LNCAP (cell line): ENCODE data around the gene LRRFIP1.

ENCODE experiments used
- TF ChIP-seq, protein P1 (sequence below): fragments of 450-650 bp; IDR thresholded peaks from 2 replicates; pipeline ENCODE4 v1.5.1; 2017; ENCODE audit warnings: mild to moderate bottlenecking

The LRRFIP1 gene

DNA sequence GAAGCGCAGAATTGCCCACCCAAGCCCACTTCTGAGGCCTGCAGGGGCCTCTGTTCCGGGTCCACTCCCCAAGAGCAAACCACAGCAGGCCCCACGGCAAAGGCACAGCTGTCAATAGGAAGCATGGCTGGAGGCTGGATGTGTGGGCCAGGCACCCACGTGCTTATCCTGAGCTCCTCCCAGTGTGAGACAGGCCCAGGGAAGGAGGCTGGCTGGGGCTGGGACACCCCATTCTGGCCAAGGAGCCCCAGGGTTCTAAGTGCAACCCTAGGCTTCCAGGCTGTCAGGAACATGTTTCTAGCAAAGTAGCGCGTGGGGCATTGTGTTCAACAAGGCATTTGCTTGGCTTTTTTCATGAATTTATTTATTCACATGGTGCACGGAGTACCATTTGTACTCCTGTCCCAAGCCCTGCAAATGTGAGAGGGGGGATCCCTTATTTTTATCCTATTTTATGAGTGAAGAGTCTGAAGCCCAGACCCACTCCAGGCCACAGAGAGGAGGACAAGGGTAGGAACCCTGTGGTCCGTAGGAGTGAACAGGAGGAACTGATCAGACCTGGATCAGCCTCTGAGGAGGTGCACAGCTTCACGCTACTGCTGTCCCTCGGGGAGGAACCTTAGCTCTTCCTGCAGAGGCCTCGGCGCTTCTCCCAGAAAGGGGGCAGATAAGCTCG lies 30.7 kb upstream of the LRRFIP1 start:
- TF ChIP-seq, protein P1, sequence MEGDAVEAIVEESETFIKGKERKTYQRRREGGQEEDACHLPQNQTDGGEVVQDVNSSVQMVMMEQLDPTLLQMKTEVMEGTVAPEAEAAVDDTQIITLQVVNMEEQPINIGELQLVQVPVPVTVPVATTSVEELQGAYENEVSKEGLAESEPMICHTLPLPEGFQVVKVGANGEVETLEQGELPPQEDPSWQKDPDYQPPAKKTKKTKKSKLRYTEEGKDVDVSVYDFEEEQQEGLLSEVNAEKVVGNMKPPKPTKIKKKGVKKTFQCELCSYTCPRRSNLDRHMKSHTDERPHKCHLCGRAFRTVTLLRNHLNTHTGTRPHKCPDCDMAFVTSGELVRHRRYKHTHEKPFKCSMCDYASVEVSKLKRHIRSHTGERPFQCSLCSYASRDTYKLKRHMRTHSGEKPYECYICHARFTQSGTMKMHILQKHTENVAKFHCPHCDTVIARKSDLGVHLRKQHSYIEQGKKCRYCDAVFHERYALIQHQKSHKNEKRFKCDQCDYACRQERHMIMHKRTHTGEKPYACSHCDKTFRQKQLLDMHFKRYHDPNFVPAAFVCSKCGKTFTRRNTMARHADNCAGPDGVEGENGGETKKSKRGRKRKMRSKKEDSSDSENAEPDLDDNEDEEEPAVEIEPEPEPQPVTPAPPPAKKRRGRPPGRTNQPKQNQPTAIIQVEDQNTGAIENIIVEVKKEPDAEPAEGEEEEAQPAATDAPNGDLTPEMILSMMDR, result no peak

DNA sequence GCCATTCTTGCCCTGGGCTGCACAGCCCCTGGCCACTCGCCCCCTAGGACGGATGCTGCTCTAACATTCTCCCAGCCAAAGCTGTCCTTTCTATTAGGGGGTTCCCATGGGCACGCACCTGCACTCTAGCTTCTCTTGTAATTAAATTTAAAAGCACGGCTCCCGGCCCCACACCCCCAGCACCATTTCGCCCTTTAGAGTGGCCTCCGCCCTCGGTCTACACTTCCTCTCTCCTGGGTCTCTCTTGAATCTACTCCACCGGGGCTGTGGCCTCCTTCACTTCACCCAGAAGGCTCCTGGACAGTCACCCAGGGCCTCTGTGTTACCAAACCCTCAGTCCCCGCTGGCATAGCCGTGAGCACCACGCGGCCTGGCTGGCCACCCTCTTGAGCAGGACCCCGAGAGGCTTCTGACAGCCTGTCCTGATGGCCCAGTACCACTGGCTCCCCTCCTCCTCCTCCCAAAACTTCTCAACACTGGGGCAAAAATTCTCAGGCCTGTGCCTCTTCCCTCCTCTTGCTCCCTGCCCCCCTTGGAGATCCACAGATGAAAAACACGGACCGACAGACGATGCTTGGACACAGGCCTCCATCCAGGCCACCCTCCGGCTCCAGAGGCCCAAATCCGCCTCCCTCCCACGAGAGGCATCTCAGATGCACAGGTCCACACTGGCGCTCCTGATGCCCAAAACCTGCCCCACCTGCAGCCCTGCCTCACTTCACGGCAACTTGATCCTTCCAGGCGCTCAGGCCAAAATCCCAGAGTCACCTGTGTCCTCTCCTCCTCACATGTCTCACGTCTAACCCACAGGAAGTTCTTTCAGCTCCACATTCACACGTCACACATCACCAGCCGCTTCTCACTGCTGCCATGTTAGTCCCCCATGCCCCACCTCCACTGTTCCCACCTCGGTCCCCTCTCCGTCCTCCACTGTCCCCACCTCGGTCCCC lies 29.9 kb upstream of the LRRFIP1 start:
- TF ChIP-seq, protein P1, result no peak

DNA sequence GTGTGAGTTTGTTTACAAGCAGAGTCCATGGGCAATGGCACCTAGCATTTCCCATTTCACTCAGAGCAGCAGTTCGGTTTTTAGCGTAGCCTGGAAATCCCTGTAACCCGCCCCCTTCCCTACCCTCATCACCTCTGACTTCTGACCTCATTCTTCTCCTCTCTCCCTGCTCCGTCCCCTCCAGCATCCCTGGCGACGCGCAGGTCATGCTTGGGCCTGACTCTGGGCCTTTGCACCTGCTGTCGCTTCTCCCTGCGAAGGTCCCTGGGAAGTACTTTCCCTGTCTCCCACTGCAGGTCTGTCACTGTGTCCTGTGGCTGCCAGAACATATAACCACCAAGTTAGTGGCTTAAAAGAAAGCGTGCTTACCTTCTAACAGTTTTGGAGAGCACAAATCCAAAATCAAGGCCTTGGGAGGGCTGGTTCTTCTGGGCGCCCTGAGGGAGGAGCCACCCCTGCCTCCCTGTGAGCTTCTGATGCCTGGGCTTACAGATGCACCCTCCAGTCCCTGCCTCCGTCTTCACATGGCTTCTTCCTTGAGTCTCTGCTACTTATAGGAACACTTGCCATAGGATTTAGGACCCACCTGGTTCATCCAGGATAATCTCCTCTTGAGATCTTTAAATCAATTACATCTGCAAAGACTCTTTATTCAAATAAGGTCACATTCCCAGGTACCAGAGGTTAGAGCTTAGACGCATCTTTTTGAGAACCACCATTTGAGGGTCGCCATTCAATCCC lies 28.7 kb upstream of the LRRFIP1 start:
- TF ChIP-seq, protein P1, result no peak

DNA sequence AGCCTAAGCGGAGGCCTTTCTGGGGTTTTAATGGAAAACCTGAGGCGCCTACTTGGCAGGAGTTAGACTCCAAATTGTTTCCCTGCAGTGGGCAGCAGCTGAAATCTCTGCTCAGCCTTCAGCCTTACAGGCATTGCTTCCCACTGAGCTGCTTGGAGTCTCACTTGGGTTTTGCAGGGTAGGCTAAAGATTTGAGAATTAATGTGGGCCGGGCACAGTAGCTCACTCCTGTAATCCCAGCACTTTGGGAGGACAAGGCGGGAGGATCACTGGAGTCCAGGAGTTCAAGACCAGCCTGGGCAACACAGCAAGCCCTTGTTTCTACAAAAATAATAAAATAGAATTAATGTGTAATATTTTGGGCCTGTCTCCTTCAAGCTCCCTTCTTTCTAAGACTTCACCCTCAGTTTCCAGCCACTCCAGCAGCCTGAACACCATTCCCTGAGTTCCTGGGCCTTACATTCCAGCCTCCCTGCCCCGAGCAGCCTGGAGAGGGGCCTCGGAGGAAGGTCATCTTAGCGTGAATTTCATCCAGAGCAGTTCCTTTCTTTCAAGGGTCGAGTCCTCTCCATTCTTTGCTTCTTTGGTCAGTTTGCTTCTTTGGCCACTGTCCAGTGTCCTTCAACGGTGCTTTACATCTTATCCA lies 27.8 kb upstream of the LRRFIP1 start:
- TF ChIP-seq, protein P1, result no peak

DNA sequence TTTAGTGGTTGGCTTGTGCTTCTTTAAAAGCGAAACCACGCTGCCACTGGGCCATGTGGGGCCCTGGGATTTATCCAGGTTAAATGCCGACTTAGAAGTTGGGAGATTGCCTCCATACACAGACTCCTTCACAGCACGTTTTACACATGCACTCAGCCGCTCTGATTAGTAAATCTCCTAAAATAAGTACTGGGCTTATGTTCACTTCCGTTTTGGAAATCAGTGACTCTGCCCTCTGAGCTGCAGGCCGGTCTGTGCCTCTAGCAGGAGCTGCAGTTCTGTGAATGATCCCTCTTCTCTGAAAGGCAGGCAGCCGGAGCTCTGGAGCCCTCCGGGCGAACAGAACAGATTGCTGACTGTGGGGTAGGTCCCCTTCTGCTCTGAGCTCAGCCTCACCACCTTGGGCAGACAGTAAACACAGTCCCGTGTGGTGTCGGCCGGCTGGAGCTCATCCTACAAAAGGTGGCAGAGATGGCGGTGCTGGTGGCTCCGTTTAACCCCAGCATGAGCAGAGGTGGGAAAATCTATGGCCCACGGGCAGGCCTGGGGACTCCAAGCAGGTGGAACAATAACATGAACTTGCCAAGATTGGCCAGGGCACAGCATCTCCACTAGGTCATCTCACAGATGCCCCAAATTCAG lies 27.1 kb upstream of the LRRFIP1 start:
- TF ChIP-seq, protein P1, result no peak

DNA sequence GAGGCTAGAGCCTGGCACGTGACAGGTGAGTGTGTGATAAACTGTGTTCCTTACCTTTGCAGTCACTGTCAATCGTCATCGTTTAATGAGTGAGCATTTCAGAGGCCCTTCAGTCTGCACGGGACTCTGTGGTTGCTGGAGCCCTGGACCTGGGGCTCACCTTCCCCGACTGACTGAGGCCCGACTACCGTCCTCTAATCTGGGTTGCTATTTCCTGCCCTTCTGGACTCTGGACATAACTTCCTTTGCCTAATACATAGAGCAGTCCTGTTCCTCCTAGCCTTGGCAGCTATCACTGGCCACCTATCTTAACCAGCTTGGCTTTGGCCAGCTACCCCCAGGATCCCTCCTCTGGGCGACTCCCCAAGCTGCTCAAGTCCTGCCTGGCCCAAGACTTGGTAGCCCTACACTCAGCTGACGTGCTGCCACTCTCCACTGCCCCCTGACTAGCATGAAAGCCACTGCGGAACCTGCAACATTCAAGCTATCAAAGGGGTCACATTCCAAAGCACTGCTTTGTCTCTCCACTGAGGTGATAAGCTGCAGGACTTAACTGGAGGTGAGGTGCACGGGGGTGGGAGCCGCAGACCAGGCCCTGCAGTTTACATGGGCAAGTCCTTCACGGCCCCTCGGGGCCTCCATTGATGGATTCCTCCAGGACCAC lies 25.8 kb upstream of the LRRFIP1 start:
- TF ChIP-seq, protein P1, result no peak
